ENCODE data around the gene AKR1D1. TPM values are rescaled to one million over a fixed set of nuclear protein-coding genes. Genes with fewer than 3 reads are reported as not detected.

Gene AKR1D1
- total and polyA plus RNA-seq, 8 donors = not detected

DNA sequence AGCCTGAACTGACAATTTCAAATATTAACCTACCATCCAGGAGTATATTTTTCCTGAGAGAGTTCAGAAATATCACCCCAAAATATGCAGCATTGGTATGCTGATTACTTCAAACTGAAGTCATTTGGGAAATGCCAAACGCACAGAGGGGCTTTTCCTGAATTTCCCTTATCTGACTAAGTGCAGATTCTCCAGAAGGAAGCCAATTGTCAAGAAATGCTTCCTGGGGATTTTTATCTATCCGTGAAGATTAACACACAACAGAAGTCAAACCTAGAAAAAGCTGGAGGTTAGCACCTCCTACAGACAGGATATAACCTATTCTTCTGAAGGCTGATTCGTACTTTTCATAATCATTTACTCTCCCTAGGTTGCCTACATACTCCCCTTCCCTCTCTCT is 91.0 kb downstream of the AKR1D1 start:
- intact Hi-C loops (cut with DNase I; ENCODE audit: low total_unique reads) = no loop called here
- Histone ChIP-seq H3K27ac (no peak overlapping the region), H3K27me3 (no peaks in the 10 kb centered on the region), H3K4me3 (no peak overlapping the region), H3K9me3 (peaks cover 8 to 22% (median 16%) of the 10 kb centered on the region in 4 donors), H3K4me1 (no peaks in the 10 kb centered on the region), H3K36me3 (no peaks in the 10 kb centered on the region)
- no peak for DNase-seq
- 63 to 75% (median 72%) methylated on average over 3 of the region's 3 CpGs for WGBS, 5 donors
- TF ChIP-seq POLR2AphosphoS5 (IDR thresholded peaks at IDR 0.05) (no peak), POLR2A (IDR thresholded peaks at IDR 0.05) (no peak), EP300 (IDR thresholded peaks at IDR 0.05) (no peak)
- TF ChIP-seq, protein P1, sequence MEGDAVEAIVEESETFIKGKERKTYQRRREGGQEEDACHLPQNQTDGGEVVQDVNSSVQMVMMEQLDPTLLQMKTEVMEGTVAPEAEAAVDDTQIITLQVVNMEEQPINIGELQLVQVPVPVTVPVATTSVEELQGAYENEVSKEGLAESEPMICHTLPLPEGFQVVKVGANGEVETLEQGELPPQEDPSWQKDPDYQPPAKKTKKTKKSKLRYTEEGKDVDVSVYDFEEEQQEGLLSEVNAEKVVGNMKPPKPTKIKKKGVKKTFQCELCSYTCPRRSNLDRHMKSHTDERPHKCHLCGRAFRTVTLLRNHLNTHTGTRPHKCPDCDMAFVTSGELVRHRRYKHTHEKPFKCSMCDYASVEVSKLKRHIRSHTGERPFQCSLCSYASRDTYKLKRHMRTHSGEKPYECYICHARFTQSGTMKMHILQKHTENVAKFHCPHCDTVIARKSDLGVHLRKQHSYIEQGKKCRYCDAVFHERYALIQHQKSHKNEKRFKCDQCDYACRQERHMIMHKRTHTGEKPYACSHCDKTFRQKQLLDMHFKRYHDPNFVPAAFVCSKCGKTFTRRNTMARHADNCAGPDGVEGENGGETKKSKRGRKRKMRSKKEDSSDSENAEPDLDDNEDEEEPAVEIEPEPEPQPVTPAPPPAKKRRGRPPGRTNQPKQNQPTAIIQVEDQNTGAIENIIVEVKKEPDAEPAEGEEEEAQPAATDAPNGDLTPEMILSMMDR (IDR thresholded peaks at IDR 0.05) = no peak

DNA sequence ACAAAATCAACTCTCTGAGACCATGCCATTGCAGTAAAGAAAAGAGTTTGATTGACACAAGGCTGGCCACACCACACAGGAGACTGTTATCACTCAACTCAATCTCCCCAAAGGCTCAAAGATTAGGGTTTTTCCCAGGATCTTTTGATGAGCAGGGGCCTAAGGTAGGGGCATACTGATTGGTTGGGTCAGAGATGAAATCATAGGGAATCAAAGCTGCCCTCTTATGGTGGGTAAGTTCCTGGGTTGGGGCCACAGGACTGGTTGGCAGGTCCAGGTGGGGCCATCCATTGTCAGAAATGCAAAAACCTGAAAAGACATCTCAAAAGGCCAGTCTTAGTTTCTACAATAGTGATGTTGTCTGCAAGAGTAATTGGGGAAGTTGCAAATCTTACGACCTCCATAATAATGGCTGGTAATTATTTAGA is 91.6 kb downstream of the AKR1D1 start:
- TF ChIP-seq EP300 (IDR thresholded peaks at IDR 0.05) (no peak), POLR2A (IDR thresholded peaks at IDR 0.05) (no peak), POLR2AphosphoS5 (IDR thresholded peaks at IDR 0.05) (no peak)
- TF ChIP-seq, protein P1 (IDR thresholded peaks at IDR 0.05) = no peak
- intact Hi-C loops (cut with DNase I; ENCODE audit: low total_unique reads) = no loop called here
- H3K4me1 ChIP-seq = no peaks in the 10 kb centered on the region
- WGBS, 5 donors = 76 to 92% (median 88%) methylated on average over 1 of the region's 1 CpG
- H3K27me3 ChIP-seq = no peaks in the 10 kb centered on the region
- no peak overlapping the region for H3K27ac ChIP-seq
- no peak for DNase-seq
- peaks cover 8 to 22% (median 16%) of the 10 kb centered on the region in 4 donors for H3K9me3 ChIP-seq
- H3K4me3 ChIP-seq = no peak overlapping the region
- H3K36me3 ChIP-seq = no peaks in the 10 kb centered on the region

Small RNAs within 50 kb of the gene (small RNA-seq; reads per million reads assigned to genes)
- gene AC024082.2 (0 reads per million in 4 donors), gene RN7SKP223 (0 reads per million in 4 donors)

Other genes starting within 250 kb of the AKR1D1 start
- 1 to 10 TPM in 1 of 5 donors, under 1 TPM in 2, not detected in 2; under 0.01 to 5.1 (median 0.29) TPM for gene DGKI, start 229.5 kb upstream of the AKR1D1 start, total RNA-seq
- gene DGKI, start 229.5 kb upstream of the AKR1D1 start, polyA plus RNA-seq = under 1 TPM in 2 of 3 donors, not detected in 1; 0.19 to 0.20 TPM
- 100 to 1,000 TPM in 1 of 5 donors, 10 to 100 TPM in 4; 22.6 to 258 (median 38.8) TPM for gene CREB3L2, start 74.4 kb upstream of the AKR1D1 start, total RNA-seq
- gene CREB3L2, start 74.4 kb upstream of the AKR1D1 start, polyA plus RNA-seq = 1 to 10 TPM; 5.8 to 8.6 (median 6.6) TPM

Measured in stomach (tissue), 9 donors.